Activated B cell treated with CpG ODN at 0.5 μM for 24 hours (primary cell): ENCODE measurements around the gene FAM168A. TPM values are rescaled to one million over a fixed set of nuclear protein-coding genes. Genes with fewer than 3 reads are reported as not detected.
A peak's percentile ranks its signal among the peaks of the same experiment; 100 is the strongest.

ENCODE experiments used
- ATAC-seq: fragments of 200-7000 bp; cut with Tn5 transposase; one replicate; pipeline ENCODE4 v1.10.0; 2021; ENCODE audit warnings: low read depth, mild to moderate bottlenecking, moderate library complexity
- CTCF ChIA-PET: fragments of 350-600 bp; sonication (Branson Sonifier 250); formaldehyde crosslinking; loops from one replicate; lab custom pipeline; 2021; ENCODE audit warnings: antibody characterized with exemption; lab: Charles Lee
- POLR2A ChIA-PET: fragments of 350-600 bp; sonication (Branson Sonifier 250); formaldehyde crosslinking; loops from one replicate; lab custom pipeline; 2021; ENCODE audit warnings: antibody characterized with exemption; lab: Charles Lee
- DNase-seq: peaks from one replicate; pipeline ENCODE4 v3.0.0; 2022
- H3K27ac Mint-ChIP-seq: one replicate; pipeline ENCODE4 v1.8.0; 2020; ENCODE audit warnings: mixed read lengths
- H3K27me3 Mint-ChIP-seq: one replicate; pipeline ENCODE4 v1.8.0; 2021; ENCODE audit warnings: mixed read lengths
- H3K36me3 Mint-ChIP-seq: one replicate; pipeline ENCODE4 v1.8.0; 2021; ENCODE audit warnings: low read depth, mixed read lengths
- H3K4me1 Mint-ChIP-seq: one replicate; pipeline ENCODE4 v1.8.0; 2021; ENCODE audit warnings: mixed read lengths
- H3K4me3 Mint-ChIP-seq: one replicate; pipeline ENCODE4 v1.8.0; 2020; ENCODE audit warnings: mild to moderate bottlenecking, mixed read lengths
- H3K9me3 Mint-ChIP-seq: one replicate; pipeline ENCODE4 v1.8.0; 2020; ENCODE audit warnings: mixed read lengths
- CTCF ChIP-seq: fragments of 200-600 bp; IDR thresholded peaks from one replicate; pipeline ENCODE4 v1.8.0; 2022; ENCODE audit warnings: antibody characterized with exemption, mild to moderate bottlenecking
- intact Hi-C: fragments of 100-400 bp; cut with micrococcal nuclease; formaldehyde crosslinking; loops from one replicate; pipeline ENCODE4 v1.15.1; 2024
- total RNA-seq: library from RNA; stranded (reverse); gene quantifications from 2 replicates; pipeline ENCODE4 v1.2.3, GENCODE V29; 2022

FAM168A gene
- total RNA-seq, 1 donor from 2014 or later: 16.5 TPM

GRCh38 chr11:73393011-73393380 lies 204.9 kb downstream of the FAM168A start:
- CTCF ChIA-PET: interaction anchor here (0.9 to 4.2 kb wide), 13 partner anchors 8 to 233 kb away, joined by 3 to 148 read pairs (median 7); no protein-coding TSS in a partner anchor
- no peaks in the 10 kb centered on the region for H3K27me3 Mint-ChIP-seq
- POLR2A ChIA-PET: interaction anchor here (0.5 to 3.3 kb wide), 9 partner anchors 8 to 205 kb away, joined by 3 to 22 read pairs (median 5); partner anchors contain the start of genes FAM168A and RELT
- no peak overlapping the region for H3K4me3 Mint-ChIP-seq
- H3K4me1 Mint-ChIP-seq: peaks cover 31% of the 10 kb centered on the region
- DNase-seq (no peak), ATAC-seq (no peak)
- TF ChIP-seq CTCF: no peak
- intact Hi-C loops: loop anchor here (1.0 kb wide), 2 partner anchors 17 to 42 kb away; partner anchors contain the start of gene RELT
- H3K27ac Mint-ChIP-seq: peak overlapping the region; percentile 46
- H3K36me3 Mint-ChIP-seq: peaks cover 79% of the 10 kb centered on the region
- no peaks in the 10 kb centered on the region for H3K9me3 Mint-ChIP-seq

- Mint-ChIP-seq H3K4me3 (no peak overlapping the region), H3K9me3 (no peaks in the 10 kb centered on the region), H3K36me3 (peaks cover 75% of the 10 kb centered on the region), H3K27me3 (no peaks in the 10 kb centered on the region), H3K4me1 (peaks cover 38% of the 10 kb centered on the region), H3K27ac (no peak overlapping the region)
- no peak for ATAC-seq
- no peak for TF ChIP-seq CTCF
- CTCF ChIA-PET: interaction anchor here (1.1 to 4.2 kb wide), 12 partner anchors 7 to 233 kb away, joined by 3 to 148 read pairs (median 7); no protein-coding TSS in a partner anchor
- POLR2A ChIA-PET: interaction anchor here (1.3 to 3.3 kb wide), 6 partner anchors 8 to 42 kb away, joined by 3 to 22 read pairs (median 7); partner anchors contain the start of gene RELT
- intact Hi-C loops: loop anchor here (1.0 kb wide), 2 partner anchors 16 to 41 kb away; partner anchors contain the start of gene RELT
- no peak for DNase-seq
Observed at GRCh38 chr11:73392108-73393010, 205.6 kb downstream of the FAM168A start.

- DNase-seq: no peak
- H3K4me3 Mint-ChIP-seq: no peak overlapping the region
- CTCF ChIA-PET: interaction anchor here (4.2 kb wide), 1 partner anchor 41 kb away, joined by 148 read pairs; no protein-coding TSS in a partner anchor
- H3K36me3 Mint-ChIP-seq: peaks cover 70% of the 10 kb centered on the region
- peak overlapping the region; percentile 24 for H3K27ac Mint-ChIP-seq
- no peak for ATAC-seq
- intact Hi-C loops: no loop called here
- POLR2A ChIA-PET: interaction anchor here (3.3 kb wide), 1 partner anchor 40 kb away, joined by 22 read pairs; no protein-coding TSS in a partner anchor
- no peak for TF ChIP-seq CTCF
- H3K4me1 Mint-ChIP-seq: peaks cover 45% of the 10 kb centered on the region
- H3K27me3 Mint-ChIP-seq: no peaks in the 10 kb centered on the region
- no peaks in the 10 kb centered on the region for H3K9me3 Mint-ChIP-seq
Observed at GRCh38 chr11:73391665-73392064, 206.2 kb downstream of the FAM168A start.

DNA sequence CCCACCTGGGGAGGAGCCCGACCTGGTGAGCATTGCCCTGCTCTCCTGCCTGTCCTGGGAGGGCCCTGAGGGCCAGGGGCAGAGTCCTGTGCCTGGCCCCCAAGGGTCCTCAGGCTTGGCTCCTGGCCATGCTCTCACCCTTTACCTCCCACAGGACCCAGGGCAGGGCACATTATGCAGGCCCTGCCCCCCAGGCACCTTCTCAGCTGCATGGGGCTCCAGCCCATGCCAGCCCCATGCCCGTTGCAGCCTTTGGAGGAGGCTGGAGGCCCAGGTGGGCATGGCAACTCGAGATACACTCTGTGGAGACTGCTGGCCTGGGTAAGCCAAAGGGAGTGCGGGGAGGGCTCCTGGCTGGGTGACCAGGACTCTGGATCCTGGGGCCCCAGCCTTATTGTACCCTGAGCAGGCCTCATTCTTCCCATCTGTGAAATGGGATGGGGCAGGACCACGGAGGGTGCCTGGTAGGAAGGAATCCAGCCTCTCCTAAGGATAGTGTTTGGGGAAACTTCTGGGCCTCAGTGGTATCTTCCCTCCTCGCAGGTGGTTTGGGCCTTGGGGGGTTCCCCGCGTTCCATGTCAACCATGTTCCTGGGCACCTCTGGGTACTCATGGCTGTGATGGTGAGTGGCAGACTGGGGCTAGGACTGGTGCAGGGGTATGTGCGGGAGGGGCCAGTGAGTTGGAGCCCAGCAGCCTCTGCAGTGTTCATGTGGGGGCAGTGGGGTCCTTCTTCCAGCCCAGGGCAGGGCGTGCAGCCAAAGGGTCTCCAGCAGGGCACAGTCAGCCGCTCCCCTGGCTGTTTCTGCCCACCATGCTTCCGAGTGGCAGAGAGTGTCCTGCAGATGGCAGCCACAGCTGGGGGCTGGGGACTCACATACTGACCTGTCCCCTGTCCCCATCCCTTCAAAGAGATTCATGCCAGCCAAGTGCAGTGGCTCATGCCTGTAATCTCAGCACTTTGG lies 207.0 kb downstream of the FAM168A start:
- intact Hi-C loops: no loop called here
- Mint-ChIP-seq H3K4me1 (peaks cover 53% of the 10 kb centered on the region), H3K4me3 (no peak overlapping the region), H3K36me3 (peaks cover 63% of the 10 kb centered on the region), H3K27ac (peak overlapping the region; percentile 30), H3K9me3 (no peaks in the 10 kb centered on the region), H3K27me3 (no peaks in the 10 kb centered on the region)
- POLR2A ChIA-PET: interaction anchor here (1.1 to 3.3 kb wide), 3 partner anchors 9 to 39 kb away, joined by 3 to 22 read pairs (median 3); no protein-coding TSS in a partner anchor
- DNase-seq: no peak
- CTCF ChIA-PET: interaction anchor here (1.2 to 5.1 kb wide), 4 partner anchors 18 to 40 kb away, joined by 3 to 148 read pairs (median 18); no protein-coding TSS in a partner anchor
- no peak for ATAC-seq
- TF ChIP-seq CTCF: no peak
